Hepatocyte (in vitro differentiated cells): ENCODE data around the gene SLC35C1.

Experiments used
- EZH2 ChIP-seq: fragments of 200-600 bp; sonication (generic); IDR thresholded peaks from 2 replicates; pipeline ENCODE4 v1.6.1; 2016; ENCODE audit warnings: antibody characterized with exemption, mild to moderate bottlenecking, borderline replicate concordance
- EZH2phosphoT487 ChIP-seq: fragments of 200-600 bp; sonication (generic); IDR thresholded peaks from one replicate; pipeline ENCODE4 v1.6.1; 2018; ENCODE audit warnings: antibody characterized with exemption, mild to moderate bottlenecking, low read depth, moderate library complexity; ENCODE audit not compliant: unreplicated experiment, severe bottlenecking
- TF ChIP-seq, protein P1 (sequence below): fragments of 200-600 bp; sonication (generic); IDR thresholded peaks from 2 replicates; pipeline ENCODE4 v1.5.1; 2016; ENCODE audit warnings: antibody characterized with exemption, mild to moderate bottlenecking; ENCODE audit not compliant: poor library complexity

DNA sequence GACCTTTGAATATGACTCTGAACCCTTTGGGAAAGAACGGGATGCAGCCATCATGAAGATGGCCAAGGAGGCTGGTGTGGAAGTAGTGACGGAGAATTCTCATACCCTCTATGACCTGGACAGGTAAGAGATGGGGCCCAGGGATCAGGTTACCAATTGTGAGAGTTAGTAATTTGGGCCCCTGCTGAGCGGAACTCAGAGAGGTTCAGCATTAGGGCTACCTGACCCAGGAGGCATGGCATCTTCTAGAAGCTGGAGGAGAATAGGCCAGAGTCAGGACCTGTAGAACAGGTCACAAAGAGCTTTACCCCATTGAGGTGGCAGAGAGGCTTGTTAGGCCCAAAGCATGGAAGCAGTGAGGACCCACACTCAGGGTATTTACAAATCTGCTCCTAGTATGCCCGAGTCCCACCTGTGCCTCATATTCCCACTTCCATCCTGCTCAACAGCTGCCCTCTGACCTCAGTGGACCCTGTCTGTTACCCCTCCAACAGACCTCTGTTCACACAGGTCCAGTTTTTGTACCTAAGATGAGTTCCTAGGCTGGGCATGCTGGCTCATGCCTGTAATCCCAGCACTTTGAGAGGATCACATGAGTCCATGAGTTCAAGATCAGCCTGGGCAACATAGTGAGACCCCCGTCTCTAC lies 53.9 kb downstream of the SLC35C1 start:
- TF ChIP-seq, protein P1, sequence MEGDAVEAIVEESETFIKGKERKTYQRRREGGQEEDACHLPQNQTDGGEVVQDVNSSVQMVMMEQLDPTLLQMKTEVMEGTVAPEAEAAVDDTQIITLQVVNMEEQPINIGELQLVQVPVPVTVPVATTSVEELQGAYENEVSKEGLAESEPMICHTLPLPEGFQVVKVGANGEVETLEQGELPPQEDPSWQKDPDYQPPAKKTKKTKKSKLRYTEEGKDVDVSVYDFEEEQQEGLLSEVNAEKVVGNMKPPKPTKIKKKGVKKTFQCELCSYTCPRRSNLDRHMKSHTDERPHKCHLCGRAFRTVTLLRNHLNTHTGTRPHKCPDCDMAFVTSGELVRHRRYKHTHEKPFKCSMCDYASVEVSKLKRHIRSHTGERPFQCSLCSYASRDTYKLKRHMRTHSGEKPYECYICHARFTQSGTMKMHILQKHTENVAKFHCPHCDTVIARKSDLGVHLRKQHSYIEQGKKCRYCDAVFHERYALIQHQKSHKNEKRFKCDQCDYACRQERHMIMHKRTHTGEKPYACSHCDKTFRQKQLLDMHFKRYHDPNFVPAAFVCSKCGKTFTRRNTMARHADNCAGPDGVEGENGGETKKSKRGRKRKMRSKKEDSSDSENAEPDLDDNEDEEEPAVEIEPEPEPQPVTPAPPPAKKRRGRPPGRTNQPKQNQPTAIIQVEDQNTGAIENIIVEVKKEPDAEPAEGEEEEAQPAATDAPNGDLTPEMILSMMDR, result no peak
- TF ChIP-seq EZH2phosphoT487 (no peak), EZH2 (no peak)
